GM12872 (cell line): ENCODE results near the gene APEX1.

Experiments used
- TF ChIP-seq, protein P1 (sequence below): IDR thresholded peaks from 3 replicates; pipeline ENCODE4 v1.5.1; 2011; ENCODE audit warnings: low read depth, mild to moderate bottlenecking, low read length, moderate library complexity; ENCODE audit not compliant: insufficient read depth

Gene APEX1

DNA sequence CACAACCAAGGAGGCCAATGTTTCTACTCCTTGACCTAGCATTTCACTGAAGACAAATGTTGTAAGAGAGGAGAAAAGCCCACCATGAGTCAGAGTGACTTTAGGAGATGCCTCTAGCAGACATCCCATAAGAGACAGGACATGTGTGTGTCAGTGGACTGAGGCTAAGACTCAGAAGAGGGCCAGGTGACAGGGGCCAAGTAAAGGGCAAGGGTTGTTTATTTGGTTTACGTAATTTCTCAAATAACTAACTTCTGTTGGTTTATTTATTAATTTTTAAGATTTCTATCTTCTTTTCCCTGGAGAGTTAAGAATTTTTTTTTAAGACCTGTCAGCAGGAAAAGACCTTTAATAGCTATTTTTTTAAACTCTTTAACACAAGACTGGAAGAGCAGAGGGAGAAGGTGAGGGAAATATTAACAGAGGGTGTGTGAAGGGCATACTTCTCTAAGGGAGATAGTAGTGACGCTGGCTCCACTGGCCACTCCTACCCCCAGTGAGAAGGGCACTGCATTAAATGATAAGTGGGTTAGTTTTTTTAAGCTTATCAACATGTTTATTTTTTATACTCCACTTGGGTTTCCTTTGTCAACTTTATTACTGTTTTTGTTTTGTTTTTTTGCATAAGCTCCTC is 17.6 kb downstream of the APEX1 start:
- TF ChIP-seq, protein P1, sequence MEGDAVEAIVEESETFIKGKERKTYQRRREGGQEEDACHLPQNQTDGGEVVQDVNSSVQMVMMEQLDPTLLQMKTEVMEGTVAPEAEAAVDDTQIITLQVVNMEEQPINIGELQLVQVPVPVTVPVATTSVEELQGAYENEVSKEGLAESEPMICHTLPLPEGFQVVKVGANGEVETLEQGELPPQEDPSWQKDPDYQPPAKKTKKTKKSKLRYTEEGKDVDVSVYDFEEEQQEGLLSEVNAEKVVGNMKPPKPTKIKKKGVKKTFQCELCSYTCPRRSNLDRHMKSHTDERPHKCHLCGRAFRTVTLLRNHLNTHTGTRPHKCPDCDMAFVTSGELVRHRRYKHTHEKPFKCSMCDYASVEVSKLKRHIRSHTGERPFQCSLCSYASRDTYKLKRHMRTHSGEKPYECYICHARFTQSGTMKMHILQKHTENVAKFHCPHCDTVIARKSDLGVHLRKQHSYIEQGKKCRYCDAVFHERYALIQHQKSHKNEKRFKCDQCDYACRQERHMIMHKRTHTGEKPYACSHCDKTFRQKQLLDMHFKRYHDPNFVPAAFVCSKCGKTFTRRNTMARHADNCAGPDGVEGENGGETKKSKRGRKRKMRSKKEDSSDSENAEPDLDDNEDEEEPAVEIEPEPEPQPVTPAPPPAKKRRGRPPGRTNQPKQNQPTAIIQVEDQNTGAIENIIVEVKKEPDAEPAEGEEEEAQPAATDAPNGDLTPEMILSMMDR, result no peak

DNA sequence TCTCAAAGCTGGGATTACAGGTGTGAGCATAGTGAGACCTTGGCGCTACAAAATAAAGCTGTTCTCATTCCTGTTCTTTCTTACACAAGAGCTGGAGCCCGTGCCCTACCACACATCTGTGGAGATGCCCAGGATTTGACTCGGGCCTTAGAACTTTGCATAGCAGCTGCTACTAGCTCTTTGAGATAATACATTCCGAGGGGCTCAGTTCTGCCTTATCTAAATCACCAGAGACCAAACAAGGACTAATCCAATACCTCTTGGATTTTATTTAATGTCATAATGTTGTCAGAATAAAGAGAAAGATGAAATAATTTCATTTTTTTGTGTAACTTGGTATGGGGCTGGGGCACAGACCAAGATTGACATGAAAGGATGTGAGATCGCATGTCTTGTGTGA is 21.8 kb downstream of the APEX1 start:
- TF ChIP-seq, protein P1, result no peak

DNA sequence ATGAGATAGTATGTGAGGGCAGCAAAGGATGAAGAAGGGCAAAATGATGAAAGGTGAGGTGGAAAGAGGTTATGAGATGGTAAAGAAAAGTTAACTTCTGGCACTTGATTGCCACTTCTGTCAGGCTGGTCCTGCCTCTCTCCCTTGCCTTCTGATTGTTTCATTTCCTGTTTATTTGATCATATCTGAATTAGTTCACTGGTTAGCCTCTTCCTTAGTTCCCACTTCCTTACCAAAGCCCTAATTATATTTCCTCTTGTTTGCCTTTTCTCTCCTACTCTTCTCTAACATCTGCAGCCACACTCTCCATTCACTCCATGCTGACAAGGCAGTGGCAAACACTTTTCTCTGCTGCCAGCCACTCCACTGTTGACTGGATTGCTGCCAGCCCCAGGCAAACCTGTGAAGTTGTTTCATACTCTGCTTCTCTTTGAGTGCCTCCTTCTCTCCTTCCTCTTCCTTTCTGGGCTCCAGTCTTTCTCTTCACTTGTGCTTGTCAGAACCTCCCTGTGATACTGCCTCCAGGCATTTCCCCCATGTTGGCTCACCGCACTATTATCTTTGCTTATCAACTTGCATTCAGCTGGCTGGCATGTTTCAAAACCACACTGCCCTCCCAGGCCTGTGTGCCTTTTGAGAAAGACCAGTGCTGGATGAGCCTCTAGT is 22.3 kb downstream of the APEX1 start:
- TF ChIP-seq, protein P1, result no peak

DNA sequence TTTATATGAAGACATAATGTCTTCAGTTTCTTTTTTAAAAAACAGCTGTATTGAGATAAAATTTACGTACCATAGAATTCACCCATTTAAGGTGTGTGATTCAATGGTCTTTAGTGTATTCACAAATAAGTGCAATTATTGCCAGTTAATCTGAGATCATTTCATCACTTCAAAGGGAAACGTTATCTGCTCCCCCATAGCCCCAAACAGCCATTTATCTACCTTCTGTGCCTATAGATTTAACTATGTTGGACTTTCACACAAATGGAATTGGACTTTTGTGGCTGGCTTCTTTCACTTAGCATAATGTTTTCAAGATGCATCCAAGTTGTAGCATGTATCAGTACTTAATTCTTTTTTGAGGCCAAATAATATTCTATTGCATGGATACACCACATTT is 23.9 kb downstream of the APEX1 start:
- TF ChIP-seq, protein P1, result no peak

DNA sequence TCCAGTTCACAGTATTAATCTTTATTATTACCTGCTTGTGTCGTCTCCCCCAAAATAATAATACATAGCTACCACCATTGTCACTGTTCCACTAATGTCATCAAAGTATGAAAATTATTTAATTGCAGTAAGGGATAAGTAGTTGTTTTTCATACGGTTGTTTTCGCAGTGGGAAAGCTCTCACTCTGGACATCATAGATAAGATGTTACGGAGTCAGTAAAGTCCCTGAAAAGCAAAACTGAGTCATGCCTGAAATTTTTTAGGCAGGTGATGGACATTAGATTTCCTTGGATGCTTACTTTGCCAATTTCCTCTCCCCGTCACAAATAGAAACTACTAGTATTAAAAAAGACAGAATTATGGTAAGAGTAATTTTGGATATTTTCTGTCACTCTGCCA is 27.4 kb downstream of the APEX1 start:
- TF ChIP-seq, protein P1, result no peak

DNA sequence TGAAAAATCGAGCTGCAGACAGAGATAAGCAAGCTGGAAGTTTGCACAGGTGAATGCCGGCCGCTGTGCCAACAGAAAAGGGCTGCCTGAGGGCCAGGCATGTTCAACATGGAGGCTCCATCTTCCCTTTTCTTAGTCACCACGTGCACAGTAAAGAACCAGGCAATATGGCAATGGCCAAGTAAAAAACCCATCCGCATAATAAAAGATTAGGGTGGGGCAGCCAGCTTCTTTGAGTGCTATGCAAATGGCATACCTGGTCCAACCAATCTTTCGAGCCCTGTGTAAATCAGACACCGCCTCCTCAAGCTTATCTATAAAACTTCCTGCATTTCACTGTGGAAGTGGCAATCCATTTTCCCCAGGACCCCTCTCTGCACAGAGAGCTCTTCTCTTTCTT is 30.9 kb downstream of the APEX1 start:
- TF ChIP-seq, protein P1, result no peak

DNA sequence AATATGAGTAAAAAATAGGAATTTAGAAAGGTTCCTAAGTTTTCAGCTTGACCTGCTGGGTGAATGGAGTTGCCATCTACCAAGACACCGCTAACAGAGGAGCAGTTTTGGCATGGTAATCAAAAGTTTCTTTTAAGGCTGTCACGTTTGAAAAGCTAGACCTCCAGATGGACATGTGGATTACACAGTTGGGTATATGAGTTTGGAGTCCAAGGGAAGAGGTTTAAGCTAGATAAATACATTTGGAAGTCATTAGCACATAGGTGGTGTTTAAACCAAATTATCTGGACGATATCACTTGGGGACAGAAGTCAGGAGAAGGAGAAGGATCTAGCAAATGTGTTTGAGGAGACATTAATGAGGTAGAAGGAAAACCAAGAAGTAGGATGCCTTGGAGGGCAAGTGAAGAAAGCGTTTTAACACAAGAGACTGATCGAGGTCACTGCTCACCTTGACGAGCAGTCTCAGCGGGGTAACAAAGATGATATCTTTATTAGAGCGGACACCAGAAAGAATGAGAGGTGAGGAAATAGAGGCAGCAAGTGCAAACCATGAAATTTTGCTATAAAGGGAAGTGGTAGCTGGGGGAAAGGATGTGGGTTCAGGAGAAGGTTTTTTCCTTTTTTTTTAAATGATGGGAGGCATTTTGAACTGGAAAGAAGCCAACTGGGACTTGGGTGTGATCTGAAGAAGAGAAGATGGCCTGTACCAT is 31.8 kb downstream of the APEX1 start:
- TF ChIP-seq, protein P1, result no peak
